Left ventricle myocardium inferior (tissue), 1 donor: ENCODE data around the gene PTCH2. TPM values are rescaled to one million over a fixed set of nuclear protein-coding genes. Genes with fewer than 3 reads are reported as not detected.

Experiments
- DNase-seq: peaks from one replicate; pipeline ENCODE4 v3.0.0-alpha.2; 2020
- H3K27ac ChIP-seq: fragments of 200-600 bp; replicated peaks from 2 replicates; pipeline ENCODE4 v1.8.0; 2021
- H3K27me3 ChIP-seq: fragments of 200-600 bp; 2 replicates; pipeline ENCODE4 v1.8.0; 2021; ENCODE audit warnings: low read depth
- H3K36me3 ChIP-seq: fragments of 200-600 bp; 2 replicates; pipeline ENCODE4 v1.8.0; 2021
- H3K4me1 ChIP-seq: fragments of 200-600 bp; 2 replicates; pipeline ENCODE4 v1.8.0; 2021
- H3K4me3 ChIP-seq: fragments of 200-600 bp; 2 replicates; pipeline ENCODE4 v1.8.0; 2021; ENCODE audit warnings: mild to moderate bottlenecking, moderate library complexity
- H3K9me3 ChIP-seq: fragments of 200-600 bp; replicated peaks from 2 replicates; pipeline ENCODE4 v1.8.0; 2021
- intact Hi-C: fragments of 100-400 bp; cut with micrococcal nuclease; formaldehyde crosslinking; loops from one replicate; pipeline ENCODE4 v1.11.0; 2022
- total RNA-seq: library from RNA; stranded (reverse); fragmentation: NEBNext Ultra II Directional; extraction: Animal tissue kit (Norgen Biotek cat#: 25700); gene quantifications from one replicate; pipeline ENCODE4 v1.2.1, GENCODE V29; 2021
- TF ChIP-seq, protein P1 (sequence below): fragments of 200-600 bp; IDR thresholded peaks from 2 replicates; pipeline ENCODE4 v1.8.0; 2021; ENCODE audit warnings: antibody characterized with exemption, mild to moderate bottlenecking, borderline replicate concordance
- donor health status: DM: no; HTN: yes; CAD: no; lungs with severe emphysema.

PTCH2 gene
- total RNA-seq, 1 donor from 2014 or later = 0.25 TPM

DNA sequence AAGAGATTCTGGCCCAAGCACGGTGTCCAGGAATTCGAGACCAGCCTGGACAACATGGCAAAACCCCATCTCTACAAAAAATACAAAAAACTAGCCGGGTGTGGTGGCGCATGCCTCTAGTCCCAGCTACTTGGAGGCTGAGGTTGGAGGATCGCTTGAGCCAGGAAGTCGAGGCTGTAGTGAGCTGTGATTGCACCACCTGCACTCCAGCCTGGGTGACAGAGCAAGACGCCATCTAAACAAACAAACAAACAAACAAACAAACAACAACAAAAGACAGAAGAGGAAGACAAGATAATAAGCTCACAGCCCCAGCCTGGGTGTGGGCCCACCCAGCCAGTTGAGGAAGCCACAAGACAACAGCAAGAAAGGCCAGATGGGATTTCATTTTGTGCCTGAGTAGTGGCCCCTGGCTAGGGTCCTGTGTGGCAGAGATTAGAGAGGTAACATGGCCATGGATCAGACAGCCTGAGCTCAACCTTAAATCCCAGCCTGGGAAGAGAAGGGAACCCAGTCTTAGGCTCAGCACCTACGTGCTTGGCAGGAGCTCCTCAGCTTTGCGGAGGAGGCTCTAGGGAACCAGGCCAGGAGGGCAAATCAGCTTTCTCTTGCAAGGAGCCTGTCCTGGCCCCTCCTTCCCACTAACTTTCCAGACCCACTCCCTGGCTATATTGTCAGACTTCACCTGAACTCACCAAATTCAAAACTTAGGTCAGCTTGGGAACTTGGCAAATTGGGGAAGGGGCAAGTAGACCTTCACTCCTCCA lies 50.1 kb downstream of the PTCH2 start:
- no peak overlapping the region for H3K4me3 ChIP-seq
- no peaks in the 10 kb centered on the region for H3K36me3 ChIP-seq
- H3K9me3 ChIP-seq = no peaks in the 10 kb centered on the region
- H3K4me1 ChIP-seq = no peaks in the 10 kb centered on the region
- intact Hi-C loops = no loop called here
- no peaks in the 10 kb centered on the region for H3K27me3 ChIP-seq
- DNase-seq = no peak
- no peak overlapping the region for H3K27ac ChIP-seq
- TF ChIP-seq, protein P1, sequence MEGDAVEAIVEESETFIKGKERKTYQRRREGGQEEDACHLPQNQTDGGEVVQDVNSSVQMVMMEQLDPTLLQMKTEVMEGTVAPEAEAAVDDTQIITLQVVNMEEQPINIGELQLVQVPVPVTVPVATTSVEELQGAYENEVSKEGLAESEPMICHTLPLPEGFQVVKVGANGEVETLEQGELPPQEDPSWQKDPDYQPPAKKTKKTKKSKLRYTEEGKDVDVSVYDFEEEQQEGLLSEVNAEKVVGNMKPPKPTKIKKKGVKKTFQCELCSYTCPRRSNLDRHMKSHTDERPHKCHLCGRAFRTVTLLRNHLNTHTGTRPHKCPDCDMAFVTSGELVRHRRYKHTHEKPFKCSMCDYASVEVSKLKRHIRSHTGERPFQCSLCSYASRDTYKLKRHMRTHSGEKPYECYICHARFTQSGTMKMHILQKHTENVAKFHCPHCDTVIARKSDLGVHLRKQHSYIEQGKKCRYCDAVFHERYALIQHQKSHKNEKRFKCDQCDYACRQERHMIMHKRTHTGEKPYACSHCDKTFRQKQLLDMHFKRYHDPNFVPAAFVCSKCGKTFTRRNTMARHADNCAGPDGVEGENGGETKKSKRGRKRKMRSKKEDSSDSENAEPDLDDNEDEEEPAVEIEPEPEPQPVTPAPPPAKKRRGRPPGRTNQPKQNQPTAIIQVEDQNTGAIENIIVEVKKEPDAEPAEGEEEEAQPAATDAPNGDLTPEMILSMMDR = no peak

GRCh38 chr1:44790968-44791801 lies 51.9 kb downstream of the PTCH2 start:
- intact Hi-C loops = no loop called here
- no peak overlapping the region for H3K27ac ChIP-seq
- no peak overlapping the region for H3K4me3 ChIP-seq
- H3K36me3 ChIP-seq = no peaks in the 10 kb centered on the region
- peaks cover 5% of the 10 kb centered on the region for H3K4me1 ChIP-seq
- TF ChIP-seq, protein P1 = no peak
- H3K9me3 ChIP-seq = no peaks in the 10 kb centered on the region
- DNase-seq = no peak
- no peaks in the 10 kb centered on the region for H3K27me3 ChIP-seq

DNA sequence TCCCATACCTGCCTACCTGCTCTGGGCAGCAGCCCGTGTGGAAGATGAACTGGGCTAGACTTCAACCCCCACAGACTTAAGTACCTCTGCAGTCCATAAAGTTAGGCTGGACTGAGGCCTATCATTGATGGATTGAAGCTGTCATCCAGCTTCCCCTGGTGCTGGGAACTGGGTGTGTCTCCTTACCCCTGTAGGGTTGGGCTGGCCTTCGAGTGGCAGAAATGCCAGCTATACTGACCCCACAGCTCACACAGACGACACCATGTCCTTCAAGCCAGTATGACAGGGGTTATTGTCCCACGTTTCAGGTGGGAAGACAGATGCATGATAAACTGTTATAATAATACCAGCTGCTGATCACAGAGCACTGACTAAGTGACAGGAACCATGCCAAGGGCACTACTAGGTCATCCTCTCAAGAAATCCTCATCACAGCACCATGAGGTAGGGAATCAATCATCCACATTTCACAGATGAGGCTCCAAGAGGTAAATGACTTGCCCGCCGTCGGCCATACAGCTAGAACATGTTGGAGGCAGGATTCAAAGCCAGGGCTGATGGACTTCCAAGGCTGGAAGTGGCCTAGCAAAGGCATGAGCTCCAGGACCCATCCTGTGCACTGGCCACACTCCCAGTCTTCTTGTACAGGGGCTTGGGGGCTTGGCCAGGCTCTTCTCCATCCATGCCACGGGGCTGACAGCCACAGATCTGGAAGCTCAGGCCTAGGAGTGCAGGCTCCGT lies 54.8 kb downstream of the PTCH2 start, which contains the start of gene BEST4:
Gene BEST4, minus strand, starts transcription at position 51 of the 741 bp plus-strand sequence. CDS start 465 bp downstream, outside the sequence.
- TF ChIP-seq, protein P1 = no peak
- H3K4me3 ChIP-seq = no peak within 1 kb of the TSS
- H3K27me3 ChIP-seq = no peaks in the 10 kb centered on the region
- DNase-seq = no peak
- H3K4me1 ChIP-seq = peaks cover 33% of the 10 kb centered on the region
- H3K36me3 ChIP-seq = no peaks in the 10 kb centered on the region
- no peaks in the 10 kb centered on the region for H3K9me3 ChIP-seq
- intact Hi-C loops = no loop called here
- H3K27ac ChIP-seq = no peak within 1 kb of the TSS

DNA sequence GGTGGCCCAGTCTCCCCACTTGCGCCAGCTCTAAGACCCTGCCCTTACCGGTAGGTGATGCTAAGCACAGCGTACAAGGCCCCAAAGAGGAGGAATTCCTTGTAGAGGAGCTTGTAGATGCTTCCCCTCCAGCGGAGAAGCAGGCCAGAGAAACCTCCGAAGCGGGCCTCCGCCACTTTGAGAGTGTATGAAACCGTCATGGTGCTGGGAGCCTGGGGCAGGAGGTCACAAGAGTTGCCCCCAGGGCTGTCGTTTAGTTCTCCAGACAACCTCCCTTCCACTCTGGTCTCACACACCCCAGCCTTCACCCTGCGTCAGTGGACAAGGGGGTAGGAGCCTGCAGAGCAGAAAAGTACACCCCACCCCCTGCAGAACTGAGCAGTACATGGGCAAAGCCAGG lies 55.5 kb downstream of the PTCH2 start:
- H3K27ac ChIP-seq = no peak overlapping the region
- peaks cover 33% of the 10 kb centered on the region for H3K4me1 ChIP-seq
- intact Hi-C loops = no loop called here
- no peaks in the 10 kb centered on the region for H3K36me3 ChIP-seq
- TF ChIP-seq, protein P1 = no peak
- H3K4me3 ChIP-seq = no peak overlapping the region
- no peaks in the 10 kb centered on the region for H3K9me3 ChIP-seq
- H3K27me3 ChIP-seq = no peaks in the 10 kb centered on the region
- DNase-seq = no peak

DNA sequence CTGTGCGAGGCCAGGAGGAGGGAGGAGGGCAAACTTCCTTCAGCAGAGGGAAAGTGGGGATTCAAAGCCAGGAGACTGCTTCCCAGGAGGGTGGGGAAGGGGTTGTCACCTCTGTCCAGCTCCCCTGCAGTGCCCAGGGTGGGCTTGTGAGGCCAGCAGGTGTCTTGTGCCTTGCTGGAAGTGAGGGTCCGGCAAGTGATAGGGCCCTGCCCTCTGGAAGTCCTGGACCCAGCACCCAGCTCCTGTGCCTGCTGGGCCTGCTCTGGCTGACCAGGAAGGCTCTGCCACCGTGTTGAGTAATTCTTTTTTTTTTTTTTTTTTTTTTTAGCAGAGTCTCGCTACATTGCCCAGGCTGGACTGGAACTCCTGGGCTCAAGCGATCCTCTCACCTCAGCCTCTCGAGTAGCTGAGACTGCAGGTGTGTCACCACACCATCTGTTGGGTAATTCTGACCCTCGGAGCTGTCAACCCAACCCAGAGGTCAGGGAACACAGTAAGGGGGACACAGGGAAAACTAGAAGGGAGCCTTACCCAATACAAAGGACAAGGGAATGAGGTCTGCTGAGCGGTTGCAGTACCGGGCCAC lies 56.1 kb downstream of the PTCH2 start:
- Histone ChIP-seq H3K36me3 (no peaks in the 10 kb centered on the region), H3K4me1 (peaks cover 33% of the 10 kb centered on the region), H3K27ac (peak overlapping the region; percentile 64), H3K9me3 (no peaks in the 10 kb centered on the region), H3K4me3 (peak overlapping the region; percentile 68), H3K27me3 (no peaks in the 10 kb centered on the region)
- TF ChIP-seq, protein P1 = no peak
- no peak for DNase-seq
- intact Hi-C loops = no loop called here
